HL-60 (cell line): ENCODE measurements around the gene GAB4.

ENCODE experiments used
- CTCF ChIP-seq: IDR thresholded peaks from one replicate; pipeline ENCODE4 v1.5.1; 2011; ENCODE audit warnings: low read length, control low read depth, inconsistent platforms; ENCODE audit not compliant: insufficient read depth
- GABPA ChIP-seq: IDR thresholded peaks from 2 replicates; pipeline ENCODE4 v1.6.1; 2012; ENCODE audit warnings: low read depth
- POLR2AphosphoS5 ChIP-seq: IDR thresholded peaks from 2 replicates; pipeline ENCODE4 v1.6.1; 2012; ENCODE audit warnings: low read depth
- REST ChIP-seq: IDR thresholded peaks from 2 replicates; pipeline ENCODE4 v1.6.1; 2012; ENCODE audit warnings: low read depth; ENCODE audit not compliant: insufficient replicate concordance

GRCh38 chr22:16925407-16925966, 82.5 kb downstream of the GAB4 start:
- TF ChIP-seq CTCF, result no peak
- TF ChIP-seq POLR2AphosphoS5, result no peak
- no peak for TF ChIP-seq REST
- no peak for TF ChIP-seq GABPA
